DND-41 (cell line): ENCODE results near the gene DHRS7B.

Source experiments
- CTCF ChIP-seq: IDR thresholded peaks from 2 replicates; pipeline ENCODE4 v1.5.1; 2012; ENCODE audit warnings: borderline replicate concordance, low read length, moderate library complexity, mild to moderate bottlenecking; ENCODE audit not compliant: poor library complexity, severe bottlenecking; ENCODE audit errors: extremely low read depth
- EZH2 ChIP-seq: IDR thresholded peaks from 3 replicates; pipeline ENCODE4 v1.6.1; 2012; ENCODE audit warnings: borderline replicate concordance, low read depth, mild to moderate bottlenecking, moderate library complexity, low read length, inconsistent platforms; ENCODE audit not compliant: severe bottlenecking

GRCh38 chr17:21194226-21194625, 67.5 kb downstream of the DHRS7B start:
- TF ChIP-seq CTCF: no peak
- TF ChIP-seq EZH2: no peak
